ENCODE results near the gene TMEM100.

The TMEM100 gene

DNA sequence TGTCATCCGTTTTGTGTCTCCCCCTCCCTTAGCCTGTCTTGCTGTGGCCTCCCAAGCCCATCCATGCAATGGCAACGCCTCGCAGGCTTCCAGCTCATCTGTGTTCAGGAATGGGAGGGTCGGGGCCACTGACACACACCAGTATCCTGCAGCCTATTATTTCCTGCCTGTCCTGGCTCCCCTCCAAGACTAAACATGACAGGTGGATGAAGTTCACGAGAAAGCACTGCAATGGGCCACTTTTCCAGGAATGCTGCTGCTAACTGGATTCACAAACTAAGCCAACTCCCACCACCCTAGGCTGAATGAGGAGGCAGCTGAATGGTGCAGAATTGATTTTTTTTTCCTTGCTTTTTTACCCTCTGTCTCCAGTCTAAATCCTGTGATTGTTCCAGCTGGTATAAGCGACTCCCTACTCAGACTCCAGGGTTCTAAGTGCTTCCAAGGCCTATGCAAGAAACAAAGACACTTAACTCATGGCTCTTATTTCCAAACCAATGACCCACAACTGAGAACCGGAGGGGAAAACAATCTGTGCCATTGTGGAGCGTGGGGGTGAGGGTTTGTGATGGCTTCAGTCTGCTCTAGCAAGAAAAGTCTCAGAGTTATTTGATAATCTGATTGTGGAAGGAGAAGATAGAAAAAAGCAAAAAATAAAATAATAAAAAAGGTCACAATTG is 23.3 kb downstream of the TMEM100 start:
- TF ChIP-seq POLR2A (IDR thresholded peaks at IDR 0.05; ENCODE audit: low read depth, low read length), result no peak
- DNase-seq (ENCODE audit: insufficient read length, low spot score) (no peak), FAIRE-seq (no peak)

DNA sequence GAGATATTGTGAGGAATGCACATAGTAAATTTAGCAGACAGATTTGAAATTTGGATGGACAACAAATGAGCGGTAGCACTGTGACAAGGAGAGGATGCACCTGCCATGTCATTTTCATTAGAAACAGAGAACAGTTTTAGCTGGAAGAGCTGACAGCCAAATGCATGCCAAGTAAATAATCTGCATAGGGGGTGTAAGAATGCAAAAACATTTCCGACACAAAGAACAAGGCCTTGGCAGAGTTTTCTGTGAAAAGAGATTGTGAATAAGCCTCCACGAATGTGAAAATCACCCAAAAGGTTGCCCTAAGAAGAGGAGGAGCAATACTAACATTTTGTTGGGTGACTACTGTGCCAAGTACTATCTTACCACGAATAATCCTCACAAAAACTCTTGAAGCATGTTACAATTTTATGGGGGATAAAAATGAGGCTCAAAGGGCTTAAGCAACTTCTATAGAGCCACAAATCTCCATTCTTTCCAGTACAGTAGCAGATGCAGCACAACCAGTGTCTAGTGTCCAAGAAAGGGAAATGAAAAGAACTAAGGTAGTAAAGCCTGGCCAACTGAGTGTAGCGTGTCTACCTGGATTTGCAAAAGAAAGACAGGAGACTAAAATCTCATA is 28.3 kb downstream of the TMEM100 start:
- TF ChIP-seq POLR2A (IDR thresholded peaks at IDR 0.05; ENCODE audit: low read depth, low read length), result no peak
- no peak for DNase-seq (ENCODE audit: insufficient read length, low spot score)
- FAIRE-seq, result no peak

GRCh38 chr17:55693254-55694216 is 29.1 kb downstream of the TMEM100 start:
- FAIRE-seq, result no peak
- TF ChIP-seq POLR2A (IDR thresholded peaks at IDR 0.05; ENCODE audit: low read depth, low read length), result no peak
- DNase-seq (ENCODE audit: insufficient read length, low spot score), result no peak

- FAIRE-seq (no peak), DNase-seq (ENCODE audit: insufficient read length, low spot score) (no peak)
- no peak for TF ChIP-seq POLR2A (IDR thresholded peaks at IDR 0.05; ENCODE audit: low read depth, low read length)
Measured at GRCh38 chr17:55692276-55692675, 30.4 kb downstream of the TMEM100 start.

DNA sequence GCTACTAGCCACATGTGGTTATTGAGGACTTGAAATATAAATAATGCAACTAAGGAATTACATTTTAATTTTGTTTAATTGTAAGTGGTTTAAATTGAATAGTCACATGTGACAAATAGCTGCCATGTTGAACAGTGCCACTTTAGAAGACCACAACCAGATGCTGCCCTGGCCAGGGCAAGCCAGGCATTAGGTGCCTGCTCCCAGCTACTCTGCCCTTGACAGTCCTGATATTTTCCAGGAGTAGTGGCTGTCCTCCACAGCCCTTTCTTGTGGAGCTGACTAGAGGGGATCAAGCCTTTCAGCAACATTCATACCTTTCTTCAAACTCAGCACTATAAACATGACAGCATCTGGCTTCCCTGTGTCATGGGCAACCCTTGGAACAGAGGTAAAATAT is 31.0 kb downstream of the TMEM100 start:
- no peak for DNase-seq (ENCODE audit: insufficient read length, low spot score)
- TF ChIP-seq POLR2A (IDR thresholded peaks at IDR 0.05; ENCODE audit: low read depth, low read length), result no peak
- FAIRE-seq, result no peak

- FAIRE-seq (no peak), DNase-seq (ENCODE audit: insufficient read length, low spot score) (no peak)
- TF ChIP-seq POLR2A (IDR thresholded peaks at IDR 0.05; ENCODE audit: low read depth, low read length), result no peak
Measured at GRCh38 chr17:55690105-55690508, 32.6 kb downstream of the TMEM100 start.

DNA sequence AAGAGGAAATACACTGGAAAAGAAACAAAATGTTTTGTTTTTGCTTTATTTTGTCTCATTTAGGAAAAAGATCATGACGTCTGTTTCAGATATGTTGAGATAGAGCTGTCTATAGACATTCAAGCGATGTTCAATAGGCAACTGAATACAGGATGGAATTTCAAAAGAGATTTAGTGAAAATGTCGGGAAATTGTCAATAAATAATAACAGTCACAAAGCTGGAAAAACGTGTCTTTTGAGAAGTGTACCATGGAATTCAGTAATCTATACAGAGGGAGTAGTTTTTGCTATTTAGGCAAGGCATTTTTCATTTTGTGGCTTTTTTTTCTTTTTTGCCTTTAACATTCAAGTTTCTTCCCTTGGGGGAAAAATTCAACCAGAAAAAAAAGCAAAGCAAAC is 33.0 kb downstream of the TMEM100 start:
- no peak for FAIRE-seq
- no peak for TF ChIP-seq POLR2A (IDR thresholded peaks at IDR 0.05; ENCODE audit: low read depth, low read length)
- no peak for DNase-seq (ENCODE audit: insufficient read length, low spot score)

GRCh38 chr17:55688057-55688456 is 34.6 kb downstream of the TMEM100 start:
- no peak for DNase-seq (ENCODE audit: insufficient read length, low spot score)
- no peak for TF ChIP-seq POLR2A (IDR thresholded peaks at IDR 0.05; ENCODE audit: low read depth, low read length)
- no peak for FAIRE-seq

GRCh38 chr17:55687037-55687436 is 35.6 kb downstream of the TMEM100 start:
- DNase-seq (ENCODE audit: insufficient read length, low spot score) (no peak), FAIRE-seq (no peak)

GRCh38 chr17:55683550-55684315 is 38.9 kb downstream of the TMEM100 start:
- no peak for TF ChIP-seq POLR2A (IDR thresholded peaks at IDR 0.05; ENCODE audit: low read depth, low read length)
- FAIRE-seq (no peak), DNase-seq (ENCODE audit: insufficient read length, low spot score) (no peak)

More at GRCh38 chr17:55687037-55687436, 35.6 kb downstream of the TMEM100 start:
- no peak for TF ChIP-seq POLR2A (IDR thresholded peaks at IDR 0.05; ENCODE audit: low read depth, low read length)

GRCh38 chr17:55681342-55681700 is 41.3 kb downstream of the TMEM100 start:
- no peak for FAIRE-seq
- no peak for DNase-seq (ENCODE audit: insufficient read length, low spot score)
- TF ChIP-seq POLR2A (IDR thresholded peaks at IDR 0.05; ENCODE audit: low read depth, low read length), result no peak

DNA sequence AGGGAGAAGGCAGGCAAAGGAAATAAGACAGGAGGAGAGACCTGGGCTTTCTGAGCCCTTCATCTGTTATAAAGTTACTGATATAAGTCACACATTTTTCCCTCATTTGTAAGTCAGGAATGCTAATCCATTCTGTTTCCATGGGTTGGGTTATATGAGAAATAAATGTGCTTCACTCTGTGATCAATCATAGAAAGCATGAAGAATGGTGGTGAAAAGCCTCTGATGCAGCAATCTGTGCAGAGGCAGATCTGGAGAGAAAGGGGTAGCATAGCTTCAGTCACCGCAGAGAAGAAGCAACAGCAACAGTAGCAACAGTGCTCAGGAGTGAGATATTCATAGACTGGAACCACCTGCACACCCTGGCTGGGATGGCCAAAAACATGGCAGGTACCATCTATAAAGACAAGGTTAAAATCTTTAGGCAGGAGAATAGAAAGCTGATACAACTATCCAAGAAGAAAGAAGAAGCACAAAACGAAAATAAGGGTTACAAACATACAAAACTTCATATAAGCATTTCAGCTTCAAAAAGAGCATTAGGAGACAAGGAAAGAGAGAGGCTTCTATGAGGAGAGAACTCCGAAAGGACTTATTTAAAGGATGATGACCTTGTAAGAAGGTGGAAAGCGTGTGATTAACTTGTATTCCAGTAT is 41.9 kb downstream of the TMEM100 start:
- DNase-seq (ENCODE audit: insufficient read length, low spot score), result no peak
- FAIRE-seq, result no peak
- TF ChIP-seq POLR2A (IDR thresholded peaks at IDR 0.05; ENCODE audit: low read depth, low read length), result no peak

- FAIRE-seq (no peak), DNase-seq (ENCODE audit: insufficient read length, low spot score) (no peak)
- TF ChIP-seq POLR2A (IDR thresholded peaks at IDR 0.05; ENCODE audit: low read depth, low read length), result no peak
Measured at GRCh38 chr17:55677446-55677845, 45.2 kb downstream of the TMEM100 start.

Data from H54 (cell line).